PC-3 (cell line): Measurements from ENCODE around the gene DYDC1.

Source experiments
- CTCF ChIP-seq: fragments of 300-600 bp; sonication (generic); conservative IDR thresholded peaks from 2 replicates; pipeline ENCODE4 v1.5.1; 2017; ENCODE audit warnings: antibody characterized with exemption, low read depth, mild to moderate bottlenecking, low read length
- EZH2 ChIP-seq: fragments of 300-600 bp; sonication (generic); IDR thresholded peaks from one replicate; pipeline ENCODE4 v1.6.1; 2017; ENCODE audit warnings: antibody characterized with exemption, mild to moderate bottlenecking, low read length; ENCODE audit not compliant: unreplicated experiment

GRCh38 chr10:80296942-80297341 is 59.6 kb downstream of the DYDC1 start:
- no peak for TF ChIP-seq CTCF
- TF ChIP-seq EZH2, result no peak
